Measurements from ENCODE around the gene TTR. TPM values are rescaled to one million over a fixed set of nuclear protein-coding genes. Genes with fewer than 3 reads are reported as not detected.

Gene TTR
- total and polyA plus RNA-seq, 4 donors, result 295 to 4,751 (median 926) TPM

DNA sequence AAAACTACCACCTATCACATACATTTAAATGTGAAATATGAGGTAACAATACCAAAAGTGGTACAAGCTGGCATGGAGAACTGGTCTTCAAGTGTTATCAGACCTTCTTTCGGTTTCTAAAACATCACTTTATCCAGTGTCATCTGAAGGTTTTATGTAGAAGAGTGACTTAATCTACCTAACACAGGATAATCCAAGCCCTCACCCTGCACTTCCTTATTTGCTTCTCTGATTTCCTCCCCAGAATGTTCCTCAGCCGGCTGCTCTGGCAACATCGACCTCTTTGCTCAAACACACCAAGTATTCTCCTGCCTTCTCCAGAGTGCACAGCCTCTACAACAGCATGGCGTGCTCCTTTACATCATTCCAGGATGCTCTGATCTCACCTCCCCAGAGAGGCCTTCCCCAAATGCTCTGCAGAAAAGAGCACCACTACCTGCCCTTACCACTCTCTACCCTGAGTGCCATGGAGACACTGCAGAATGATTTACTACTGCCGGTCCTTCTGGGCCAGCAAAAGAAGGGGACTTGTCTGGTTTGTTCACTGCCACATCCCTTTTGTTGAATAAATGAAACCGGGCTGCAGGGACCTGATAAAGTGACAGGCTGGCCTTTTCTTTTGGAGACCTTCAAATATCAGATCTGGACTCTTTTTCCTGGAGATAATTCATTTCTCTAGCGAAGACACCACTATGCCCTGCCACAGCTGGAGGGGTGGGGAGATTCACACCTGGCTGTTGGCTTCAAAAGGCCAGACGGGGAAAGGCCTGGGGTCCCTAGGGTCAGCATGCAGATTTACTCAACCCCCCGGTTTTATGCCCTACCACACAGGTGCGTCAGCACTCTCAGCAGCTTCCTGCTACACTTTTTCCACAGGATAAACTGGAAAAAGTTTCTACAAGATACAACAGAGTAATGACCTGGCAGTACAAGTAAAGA, 42.0 kb downstream of the TTR start:
- Histone ChIP-seq H3K4me3 (ENCODE audit: low read depth in 1 of 3, low read length in 3 of 3) (no peak overlapping the region), H3K27me3 (ENCODE audit: control insufficient read depth in 4 of 4, insufficient read depth in 4 of 4, low read length in 3 of 4) (no peaks in the 10 kb centered on the region), H3K9ac (ENCODE audit: low read depth in 1 of 2, low read length in 2 of 2) (no peak overlapping the region), H3K4me1 (ENCODE audit: control insufficient read depth in 4 of 4, insufficient read depth in 4 of 4, low read length in 3 of 4) (peaks cover 0 to 4% (median 0%) of the 10 kb centered on the region in 4 donors), H3K36me3 (ENCODE audit: control insufficient read depth in 4 of 4, insufficient read depth in 3 of 4, low read depth in 1 of 4, low read length in 3 of 4) (no peaks in the 10 kb centered on the region), H3K27ac (ENCODE audit: low read depth in 1 of 2, low read length in 2 of 2) (no peak overlapping the region), H3K9me3 (ENCODE audit: control insufficient read depth in 4 of 4, low read length in 3 of 4) (no peaks in the 10 kb centered on the region)
- 79% methylated on average over 10 of the region's 10 CpGs for WGBS
- no peak for DNase-seq (ENCODE audit: low spot score)
- TF ChIP-seq RXRA (IDR thresholded peaks at IDR 0.05) (no peak), SP1 (IDR thresholded peaks at IDR 0.05) (no peak), GABPA (IDR thresholded peaks at IDR 0.05 in 1 of 2, conservative IDR thresholded peaks at IDR 0.05 in 1 of 2) (no peak), FOXA2 (IDR thresholded peaks at IDR 0.05) (no peak), NR2F2 (IDR thresholded peaks at IDR 0.05) (no peak)
- TF ChIP-seq, protein P1, sequence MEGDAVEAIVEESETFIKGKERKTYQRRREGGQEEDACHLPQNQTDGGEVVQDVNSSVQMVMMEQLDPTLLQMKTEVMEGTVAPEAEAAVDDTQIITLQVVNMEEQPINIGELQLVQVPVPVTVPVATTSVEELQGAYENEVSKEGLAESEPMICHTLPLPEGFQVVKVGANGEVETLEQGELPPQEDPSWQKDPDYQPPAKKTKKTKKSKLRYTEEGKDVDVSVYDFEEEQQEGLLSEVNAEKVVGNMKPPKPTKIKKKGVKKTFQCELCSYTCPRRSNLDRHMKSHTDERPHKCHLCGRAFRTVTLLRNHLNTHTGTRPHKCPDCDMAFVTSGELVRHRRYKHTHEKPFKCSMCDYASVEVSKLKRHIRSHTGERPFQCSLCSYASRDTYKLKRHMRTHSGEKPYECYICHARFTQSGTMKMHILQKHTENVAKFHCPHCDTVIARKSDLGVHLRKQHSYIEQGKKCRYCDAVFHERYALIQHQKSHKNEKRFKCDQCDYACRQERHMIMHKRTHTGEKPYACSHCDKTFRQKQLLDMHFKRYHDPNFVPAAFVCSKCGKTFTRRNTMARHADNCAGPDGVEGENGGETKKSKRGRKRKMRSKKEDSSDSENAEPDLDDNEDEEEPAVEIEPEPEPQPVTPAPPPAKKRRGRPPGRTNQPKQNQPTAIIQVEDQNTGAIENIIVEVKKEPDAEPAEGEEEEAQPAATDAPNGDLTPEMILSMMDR (IDR thresholded peaks at IDR 0.05; ENCODE audit: low read depth, low read length, missing input control), result no peak

GRCh38 chr18:31634331-31634713, 42.6 kb downstream of the TTR start:
- H3K27ac ChIP-seq (ENCODE audit: low read depth in 1 of 2, low read length in 2 of 2), result no peak overlapping the region
- no peak for DNase-seq (ENCODE audit: low spot score)
- H3K27me3 ChIP-seq (ENCODE audit: control insufficient read depth in 4 of 4, insufficient read depth in 4 of 4, low read length in 3 of 4), result no peaks in the 10 kb centered on the region
- H3K36me3 ChIP-seq (ENCODE audit: control insufficient read depth in 4 of 4, insufficient read depth in 3 of 4, low read depth in 1 of 4, low read length in 3 of 4), result no peaks in the 10 kb centered on the region
- WGBS, result 68% methylated on average over 3 of the region's 3 CpGs
- H3K4me3 ChIP-seq (ENCODE audit: low read depth in 1 of 3, low read length in 3 of 3), result no peak overlapping the region
- no peak overlapping the region for H3K9ac ChIP-seq (ENCODE audit: low read depth in 1 of 2, low read length in 2 of 2)
- peaks cover 0 to 4% (median 0%) of the 10 kb centered on the region in 4 donors for H3K4me1 ChIP-seq (ENCODE audit: control insufficient read depth in 4 of 4, insufficient read depth in 4 of 4, low read length in 3 of 4)
- H3K9me3 ChIP-seq (ENCODE audit: control insufficient read depth in 4 of 4, low read length in 3 of 4), result no peaks in the 10 kb centered on the region
- TF ChIP-seq TAF1 (conservative IDR thresholded peaks at IDR 0.05) (no peak), YY1 (IDR thresholded peaks at IDR 0.05) (no peak), NR2F2 (IDR thresholded peaks at IDR 0.05) (no peak), HNF4G (IDR thresholded peaks at IDR 0.05) (no peak), ZBTB33 (IDR thresholded peaks at IDR 0.05) (no peak), REST (IDR thresholded peaks at IDR 0.05) (no peak), RAD21 (IDR thresholded peaks at IDR 0.05) (no peak), HNF4A (conservative IDR thresholded peaks at IDR 0.05) (no peak), SP1 (IDR thresholded peaks at IDR 0.05) (no peak), JUND (IDR thresholded peaks at IDR 0.05) (no peak), RXRA (IDR thresholded peaks at IDR 0.05) (no peak), EGR1 (IDR thresholded peaks at IDR 0.05; ENCODE audit: low read depth in 2 of 2) (no peak), FOXA1 (IDR thresholded peaks at IDR 0.05) (no peak)
- TF ChIP-seq, protein P2, sequence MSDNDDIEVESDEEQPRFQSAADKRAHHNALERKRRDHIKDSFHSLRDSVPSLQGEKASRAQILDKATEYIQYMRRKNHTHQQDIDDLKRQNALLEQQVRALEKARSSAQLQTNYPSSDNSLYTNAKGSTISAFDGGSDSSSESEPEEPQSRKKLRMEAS (IDR thresholded peaks at IDR 0.05), result no peak
- TF ChIP-seq, protein P3, sequence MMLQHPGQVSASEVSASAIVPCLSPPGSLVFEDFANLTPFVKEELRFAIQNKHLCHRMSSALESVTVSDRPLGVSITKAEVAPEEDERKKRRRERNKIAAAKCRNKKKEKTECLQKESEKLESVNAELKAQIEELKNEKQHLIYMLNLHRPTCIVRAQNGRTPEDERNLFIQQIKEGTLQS (IDR thresholded peaks at IDR 0.05), result no peak
- TF ChIP-seq, protein P1 (IDR thresholded peaks at IDR 0.05; ENCODE audit: low read depth, low read length, missing input control), result no peak
